DOHH2 (cell line): ENCODE data around the gene GORASP1.

ENCODE experiments used
- H3F3A ChIP-seq: fragments of 200-600 bp; sonication (generic), shearing (Covaris generic); 2 replicates; pipeline ENCODE4 v1.6.0; 2016; ENCODE audit warnings: antibody characterized with exemption, mild to moderate bottlenecking; ENCODE audit not compliant: control insufficient read depth, insufficient read depth
- H3K27ac ChIP-seq: fragments of 200-600 bp; sonication (generic); 2 replicates; pipeline ENCODE4 v1.5.1; 2014; ENCODE audit warnings: low read depth, mild to moderate bottlenecking, low read length, moderate library complexity
- H3K27me3 ChIP-seq: fragments of 200-600 bp; sonication (generic); 2 replicates; pipeline ENCODE4 v1.6.1; 2014; ENCODE audit warnings: mild to moderate bottlenecking, low read length, mixed read lengths; ENCODE audit not compliant: control insufficient read depth
- H3K36me3 ChIP-seq: fragments of 200-600 bp; sonication (generic); 2 replicates; pipeline ENCODE4 v1.6.1; 2014; ENCODE audit warnings: mild to moderate bottlenecking, low read length, moderate library complexity, mixed read lengths; ENCODE audit not compliant: control insufficient read depth
- H3K4me1 ChIP-seq: fragments of 200-600 bp; sonication (generic); 2 replicates; pipeline ENCODE4 v1.6.1; 2014; ENCODE audit warnings: mild to moderate bottlenecking, low read length, mixed read lengths; ENCODE audit not compliant: control insufficient read depth
- H3K4me2 ChIP-seq: fragments of 200-600 bp; sonication (generic); 2 replicates; pipeline ENCODE4 v1.6.0; 2014; ENCODE audit warnings: mild to moderate bottlenecking, low read length, moderate library complexity
- H3K4me3 ChIP-seq: fragments of 200-600 bp; sonication (generic); 2 replicates; pipeline ENCODE4 v1.5.1; 2014; ENCODE audit warnings: mild to moderate bottlenecking, low read length, mixed read lengths
- H3K79me2 ChIP-seq: fragments of 200-600 bp; sonication (generic); 2 replicates; pipeline ENCODE4 v1.6.1; 2014; ENCODE audit warnings: mild to moderate bottlenecking, low read length, mixed read lengths; ENCODE audit not compliant: control insufficient read depth
- H3K9me2 ChIP-seq: fragments of 200-600 bp; sonication (generic); replicated peaks from 2 replicates; pipeline ENCODE4 v1.6.1; 2014; ENCODE audit warnings: mild to moderate bottlenecking, low read length, mixed read lengths; ENCODE audit not compliant: control insufficient read depth
- H3K9me3 ChIP-seq: fragments of 200-600 bp; sonication (generic); 2 replicates; pipeline ENCODE4 v1.6.1; 2014; ENCODE audit warnings: antibody characterized with exemption, low read length, mixed read lengths; ENCODE audit not compliant: control insufficient read depth, insufficient read depth
- H4K20me1 ChIP-seq: fragments of 200-600 bp; sonication (generic); 2 replicates; pipeline ENCODE4 v1.6.0; 2014; ENCODE audit warnings: low read depth, mild to moderate bottlenecking, antibody characterized with exemption, low read length, moderate library complexity; ENCODE audit not compliant: control insufficient read depth, insufficient read depth
- CTCF ChIP-seq: fragments of 200-600 bp; sonication (generic); IDR thresholded peaks from one replicate; pipeline ENCODE4 v1.5.1; 2014; ENCODE audit warnings: antibody characterized with exemption, mild to moderate bottlenecking, low read depth, low read length; ENCODE audit not compliant: poor library complexity, severe bottlenecking
- EZH2phosphoT487 ChIP-seq: fragments of 200-600 bp; sonication (generic); IDR thresholded peaks from 2 replicates; pipeline ENCODE4 v1.6.1; 2017; ENCODE audit warnings: borderline replicate concordance, mild to moderate bottlenecking, antibody characterized with exemption, low read length, moderate library complexity, mixed read lengths

Gene GORASP1

GRCh38 chr3:39075910-39076309 is 31.5 kb downstream of the GORASP1 start:
- no peaks in the 10 kb centered on the region for H3K79me2 ChIP-seq
- H3K4me3 ChIP-seq = no peak overlapping the region
- H3K4me2 ChIP-seq = no peak overlapping the region
- no peaks in the 10 kb centered on the region for H3K27me3 ChIP-seq
- no peaks in the 10 kb centered on the region for H3K9me2 ChIP-seq
- H3K27ac ChIP-seq = no peak overlapping the region
- TF ChIP-seq EZH2phosphoT487 (no peak), CTCF (no peak)
- H3F3A ChIP-seq = no peaks in the 10 kb centered on the region
- no peaks in the 10 kb centered on the region for H4K20me1 ChIP-seq
- H3K4me1 ChIP-seq = no peaks in the 10 kb centered on the region
- H3K9me3 ChIP-seq = no peaks in the 10 kb centered on the region
- H3K36me3 ChIP-seq = peaks cover 45% of the 10 kb centered on the region

GRCh38 chr3:39068556-39068955 is 38.9 kb downstream of the GORASP1 start:
- Histone ChIP-seq H3K9me3 (no peaks in the 10 kb centered on the region), H3K27ac (no peak overlapping the region), H4K20me1 (no peaks in the 10 kb centered on the region), H3K4me1 (peaks cover 6% of the 10 kb centered on the region), H3F3A (no peaks in the 10 kb centered on the region), H3K9me2 (no peaks in the 10 kb centered on the region), H3K4me3 (no peak overlapping the region), H3K4me2 (no peak overlapping the region), H3K79me2 (no peaks in the 10 kb centered on the region), H3K36me3 (peaks cover 38% of the 10 kb centered on the region), H3K27me3 (no peaks in the 10 kb centered on the region)
- TF ChIP-seq EZH2phosphoT487 = no peak
- no peak for TF ChIP-seq CTCF

- no peaks in the 10 kb centered on the region for H4K20me1 ChIP-seq
- no peak overlapping the region for H3K27ac ChIP-seq
- no peak overlapping the region for H3K4me2 ChIP-seq
- H3F3A ChIP-seq = no peaks in the 10 kb centered on the region
- peaks cover 32% of the 10 kb centered on the region for H3K36me3 ChIP-seq
- peaks cover 7% of the 10 kb centered on the region for H3K79me2 ChIP-seq
- peaks cover 6% of the 10 kb centered on the region for H3K4me1 ChIP-seq
- H3K27me3 ChIP-seq = no peaks in the 10 kb centered on the region
- TF ChIP-seq EZH2phosphoT487 = no peak
- TF ChIP-seq CTCF = no peak
- H3K4me3 ChIP-seq = no peak overlapping the region
- H3K9me3 ChIP-seq = no peaks in the 10 kb centered on the region
- H3K9me2 ChIP-seq = no peaks in the 10 kb centered on the region
These were observed 40.1 kb downstream of the GORASP1 start for GRCh38 chr3:39067286-39067685.

GRCh38 chr3:39065197-39065596 is 42.2 kb downstream of the GORASP1 start:
- no peaks in the 10 kb centered on the region for H3F3A ChIP-seq
- H4K20me1 ChIP-seq = no peaks in the 10 kb centered on the region
- H3K4me1 ChIP-seq = peaks cover 6% of the 10 kb centered on the region
- H3K27me3 ChIP-seq = no peaks in the 10 kb centered on the region
- no peak overlapping the region for H3K4me3 ChIP-seq
- H3K9me2 ChIP-seq = no peaks in the 10 kb centered on the region
- H3K79me2 ChIP-seq = peaks cover 15% of the 10 kb centered on the region
- H3K27ac ChIP-seq = no peak overlapping the region
- H3K9me3 ChIP-seq = no peaks in the 10 kb centered on the region
- peak; percentile 69 for TF ChIP-seq CTCF
- TF ChIP-seq EZH2phosphoT487 = no peak
- H3K36me3 ChIP-seq = peaks cover 24% of the 10 kb centered on the region
- no peak overlapping the region for H3K4me2 ChIP-seq
